NCI-H2029 (cell line): ENCODE results near the gene SAPCD2.
A peak's percentile ranks its signal among the peaks of the same experiment; 100 is the strongest.
"Not testable (repeated sequence)": the region's sequence is repeated elsewhere in the genome, so short reads cannot be mapped to it uniquely, and the experiment has no call there.

Experiments used
- DNase-seq: peaks from one replicate; lab custom pipeline; 2025; lab: John Stamatoyannopoulos, UW

Gene SAPCD2, protein sequence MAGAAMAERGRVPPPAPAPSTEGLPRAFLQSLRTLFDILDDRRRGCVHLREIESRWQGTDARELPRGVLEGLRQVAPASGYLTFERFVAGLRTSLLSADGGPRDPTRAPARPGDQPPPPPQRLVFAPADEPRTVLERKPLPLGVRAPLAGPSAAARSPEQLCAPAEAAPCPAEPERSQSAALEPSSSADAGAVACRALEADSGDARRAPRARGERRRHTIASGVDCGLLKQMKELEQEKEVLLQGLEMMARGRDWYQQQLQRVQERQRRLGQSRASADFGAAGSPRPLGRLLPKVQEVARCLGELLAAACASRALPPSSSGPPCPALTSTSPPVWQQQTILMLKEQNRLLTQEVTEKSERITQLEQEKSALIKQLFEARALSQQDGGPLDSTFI

DNA sequence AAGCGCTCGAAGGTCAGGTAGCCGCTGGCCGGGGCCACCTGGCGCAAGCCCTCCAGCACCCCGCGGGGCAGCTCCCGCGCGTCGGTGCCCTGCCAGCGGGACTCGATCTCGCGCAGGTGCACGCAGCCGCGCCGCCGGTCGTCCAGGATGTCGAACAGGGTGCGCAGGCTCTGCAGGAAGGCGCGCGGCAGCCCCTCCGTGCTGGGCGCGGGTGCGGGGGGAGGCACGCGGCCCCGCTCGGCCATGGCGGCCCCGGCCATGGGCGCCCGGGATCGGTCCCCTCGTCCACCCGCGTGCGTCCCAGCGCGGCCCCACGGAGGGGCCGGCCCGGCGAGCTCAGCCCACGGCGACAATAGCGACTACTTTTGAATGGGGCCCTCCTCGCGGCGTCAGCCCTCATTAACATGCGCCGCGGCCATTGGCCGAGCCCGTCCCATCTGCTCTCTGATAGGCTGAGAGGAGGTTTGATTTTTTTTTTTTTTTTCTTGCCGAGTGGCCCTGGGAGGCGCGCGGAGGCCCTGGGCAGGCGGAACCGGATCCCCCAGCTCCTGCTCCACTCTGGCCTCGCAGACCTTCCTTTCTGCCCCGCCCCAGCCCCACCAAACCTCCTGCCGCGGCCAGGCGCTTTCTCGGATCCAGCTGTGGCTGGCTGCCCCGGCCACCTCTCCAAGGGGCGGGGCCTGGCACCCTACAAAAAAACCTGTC lies at the start of gene SAPCD2:
Gene SAPCD2, minus strand, starts transcription at position 357 of the 705 bp plus-strand sequence. Its CDS starts 97 bp downstream, at position 260.
- peak; percentile 95 for DNase-seq

DNA sequence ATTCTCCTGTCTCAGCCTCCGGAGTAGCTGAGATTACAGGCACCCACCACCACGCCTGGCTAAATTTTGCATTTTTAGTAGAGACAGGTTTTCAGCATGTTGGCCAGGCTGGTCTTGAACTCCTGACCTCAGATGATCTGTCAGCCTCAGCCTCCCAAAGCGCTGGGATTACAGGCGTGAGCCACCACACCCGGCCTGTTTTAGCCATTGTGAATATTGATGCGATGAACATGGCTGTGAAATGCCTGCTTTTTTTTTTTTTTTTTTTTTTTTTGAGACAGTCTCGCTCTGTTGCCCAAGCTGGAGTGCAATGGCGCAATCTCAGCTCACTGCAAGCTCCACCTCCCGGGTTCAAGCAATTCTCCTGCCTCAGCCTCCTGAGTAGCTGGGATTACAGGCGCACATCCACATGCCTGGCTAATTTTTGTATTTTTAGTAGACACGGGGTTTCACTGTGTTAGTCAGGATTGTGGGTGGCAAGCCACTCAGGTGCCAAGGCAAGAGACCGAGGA lies 47.8 kb upstream of the SAPCD2 start:
- not testable (repeated sequence) for DNase-seq

DNA sequence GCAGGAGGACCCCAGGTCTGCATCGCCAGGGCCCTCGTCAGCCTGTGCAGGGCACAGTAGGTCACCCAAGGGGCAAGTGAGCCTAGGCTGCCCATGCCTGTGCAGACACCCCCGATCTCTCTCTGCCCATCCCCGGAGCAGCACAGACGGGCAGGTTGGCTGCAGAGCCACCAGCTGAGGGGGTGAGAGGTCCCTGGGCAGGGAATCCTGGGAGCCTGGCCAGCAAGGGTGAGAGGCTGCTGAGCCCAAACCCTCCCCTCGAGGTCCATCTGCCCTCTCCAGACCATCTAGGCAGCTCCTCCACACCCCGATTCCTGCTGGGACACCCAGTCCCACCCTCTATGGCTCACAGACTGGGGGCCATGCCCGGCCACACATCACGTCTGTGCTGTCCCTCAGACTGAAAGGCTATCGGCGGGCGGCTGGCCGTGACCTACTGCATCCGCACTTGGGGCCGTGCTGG lies 46.9 kb upstream of the SAPCD2 start:
- no peak for DNase-seq

DNA sequence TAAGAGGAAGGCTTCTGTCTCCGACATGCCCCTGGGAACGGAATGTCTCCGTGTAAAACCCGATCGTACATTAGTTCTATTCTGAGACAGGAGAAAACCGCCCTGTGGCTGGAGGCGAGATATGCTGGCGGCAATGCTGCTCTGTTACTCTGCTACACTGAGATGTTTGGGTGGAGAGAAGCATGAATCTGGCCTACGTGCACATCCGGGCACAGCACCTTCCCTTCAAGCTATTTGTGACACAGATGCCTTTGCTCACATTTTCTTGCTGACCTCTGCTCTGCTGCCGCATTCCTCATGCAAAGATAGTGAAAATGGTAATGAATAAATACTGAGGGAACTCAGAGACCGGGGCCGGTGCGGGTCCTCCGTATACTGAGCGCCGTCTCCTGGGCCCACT lies 46.4 kb upstream of the SAPCD2 start:
- DNase-seq: no peak

DNA sequence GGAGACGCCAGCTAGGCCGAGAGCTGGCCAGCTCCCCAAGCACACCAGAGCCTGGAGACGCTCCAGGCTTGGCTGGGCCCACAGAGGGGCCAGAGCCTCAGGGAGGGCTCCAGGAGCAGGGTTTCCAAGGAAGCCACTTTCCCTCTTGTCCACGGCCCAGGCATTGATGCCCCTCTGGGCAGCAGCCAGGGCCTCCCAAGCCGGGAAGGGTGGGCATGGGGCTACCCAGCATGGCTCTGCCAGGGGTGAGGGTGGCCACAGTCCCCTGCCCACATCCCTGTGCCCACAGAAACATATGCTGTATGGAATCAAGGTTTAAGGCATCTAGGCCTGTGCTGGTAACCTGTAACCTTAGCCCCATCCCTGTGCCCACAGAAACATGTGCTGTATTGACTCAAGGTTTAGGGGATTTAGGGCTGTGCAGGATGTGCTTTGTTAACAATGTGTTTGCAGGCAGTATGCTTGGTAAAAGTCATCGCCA lies 45.7 kb upstream of the SAPCD2 start:
- DNase-seq: no peak

DNA sequence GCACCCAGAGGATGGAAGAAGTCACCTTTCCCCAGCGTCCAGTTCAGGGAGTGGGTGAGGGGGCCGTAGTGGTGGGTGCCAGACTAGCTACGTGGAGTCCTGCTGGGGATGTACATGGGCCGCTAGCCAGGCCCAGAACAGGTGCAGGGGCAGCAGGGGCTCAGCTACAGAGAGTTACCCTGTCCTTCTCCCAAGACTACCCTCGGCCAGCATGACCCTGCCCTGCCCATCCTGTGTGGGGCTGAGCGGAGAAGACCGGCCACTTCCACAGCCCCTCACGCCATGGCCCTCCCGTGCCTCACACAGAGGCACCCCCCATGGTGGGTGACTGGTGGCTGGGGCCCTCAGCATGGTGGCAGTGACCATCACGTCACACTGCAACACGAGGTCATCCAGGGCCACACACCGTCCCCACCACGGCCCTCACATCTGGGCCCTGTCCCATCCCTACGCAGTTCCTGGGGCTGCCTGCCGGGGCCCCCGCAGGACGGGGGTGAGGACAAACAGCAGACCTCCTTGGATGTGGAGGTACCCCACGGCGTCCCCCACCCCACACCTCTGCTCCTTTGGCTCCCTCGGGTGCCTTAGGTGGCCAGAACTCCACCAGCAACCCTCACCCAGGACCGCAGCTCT lies 45.2 kb upstream of the SAPCD2 start:
- DNase-seq: no peak

DNA sequence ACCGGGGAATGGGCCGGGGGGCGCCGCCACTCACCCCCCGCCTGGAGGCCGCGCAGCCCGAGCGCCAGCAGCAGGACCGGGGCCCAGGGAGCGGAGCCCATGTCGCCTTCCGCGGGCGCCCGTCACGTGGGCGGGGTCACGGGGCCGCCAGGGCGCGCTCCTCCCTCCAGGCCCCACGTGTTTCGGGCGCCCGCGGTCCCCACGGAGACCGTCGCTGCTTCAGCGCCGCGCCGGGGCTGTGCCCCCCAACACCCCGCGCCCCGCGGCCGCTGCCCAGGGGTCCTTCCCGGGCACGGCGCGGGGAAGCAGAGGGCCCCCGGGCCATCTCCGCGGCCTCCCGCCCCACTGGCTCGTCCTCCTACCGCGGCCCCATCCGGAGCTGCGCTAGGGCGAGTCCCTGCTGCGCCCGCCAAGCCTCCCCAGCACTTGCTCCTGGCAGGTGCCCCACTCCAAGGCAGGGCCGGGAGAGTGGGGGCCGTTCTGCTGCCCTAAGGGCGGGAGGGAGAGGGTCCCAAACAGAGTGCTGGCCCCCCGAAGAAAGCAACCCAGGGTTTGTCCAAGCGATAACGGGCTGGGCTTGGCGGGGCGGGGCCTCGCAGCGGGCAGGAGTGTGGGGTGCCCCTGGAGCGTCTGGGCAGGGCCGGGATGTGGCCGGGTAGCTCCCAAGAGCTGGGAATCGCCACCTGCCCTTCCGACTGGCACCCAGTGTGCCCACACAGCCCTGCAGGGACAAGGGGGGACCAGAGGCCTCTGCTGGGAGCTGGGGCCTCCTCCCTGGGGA lies 44.4 kb upstream of the SAPCD2 start, which contains the start of gene DPP7:
Gene DPP7, minus strand, starts transcription at position 121 of the 781 bp plus-strand sequence. Its CDS starts 20 bp downstream, at position 101.
- no peak for DNase-seq

DNA sequence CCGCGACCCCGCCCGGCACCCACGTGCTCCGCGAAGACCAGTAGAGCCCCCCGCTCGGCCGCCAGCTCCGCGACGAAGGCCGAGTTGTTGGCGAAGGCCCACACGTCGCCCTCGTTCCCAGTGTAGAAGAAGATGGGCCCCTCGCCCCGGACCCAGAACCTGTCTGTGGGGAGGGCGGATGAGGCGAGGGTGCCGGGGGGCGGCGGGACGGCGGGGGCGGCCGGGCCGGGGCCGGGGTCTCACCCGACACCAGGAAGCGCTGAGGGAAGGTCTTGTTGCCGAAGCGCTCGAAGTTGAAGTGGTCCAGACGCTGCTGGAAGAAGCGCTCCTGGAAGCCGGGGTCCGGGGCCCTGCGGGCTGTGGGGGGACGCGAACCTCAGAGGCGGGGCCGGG lies 43.9 kb upstream of the SAPCD2 start:
- no peak for DNase-seq

DNA sequence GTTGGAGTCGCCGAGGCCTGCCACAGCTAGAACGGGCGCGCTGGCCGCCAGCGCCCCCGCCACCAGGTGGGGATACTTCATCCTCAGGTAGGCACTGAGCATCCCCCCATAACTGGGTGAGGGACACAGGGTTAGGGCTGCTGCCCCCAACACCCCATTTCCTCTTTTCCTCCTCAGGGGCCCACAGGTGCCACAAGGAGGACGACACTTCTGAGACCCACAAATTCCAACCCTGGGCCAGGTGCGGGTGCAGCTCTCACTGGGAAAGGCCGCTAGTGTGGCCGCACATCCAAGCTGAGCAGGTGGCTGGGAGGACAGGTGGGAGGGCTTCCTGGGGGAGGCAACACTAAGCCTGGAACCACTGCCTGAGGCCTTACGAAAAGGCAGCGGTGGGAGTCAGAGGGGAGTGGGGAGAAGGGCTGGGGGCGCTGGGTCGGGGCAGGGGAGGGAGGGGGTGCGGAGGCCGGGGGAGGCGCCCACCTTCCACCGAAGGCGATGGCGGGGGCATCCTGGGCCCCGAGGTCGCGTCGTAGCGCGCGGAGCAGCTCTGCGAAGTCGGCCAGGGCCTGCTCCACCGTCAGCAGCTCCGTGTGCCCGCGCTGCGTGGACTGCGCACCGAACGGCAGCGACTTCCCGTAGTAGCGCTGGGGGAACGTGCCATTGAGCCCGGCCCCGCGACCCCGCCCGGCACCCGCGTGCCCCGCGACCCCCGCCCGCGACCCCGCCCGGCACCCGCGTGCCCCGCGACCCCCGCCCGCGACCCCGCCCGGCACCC lies 43.2 kb upstream of the SAPCD2 start:
- no peak for DNase-seq

DNA sequence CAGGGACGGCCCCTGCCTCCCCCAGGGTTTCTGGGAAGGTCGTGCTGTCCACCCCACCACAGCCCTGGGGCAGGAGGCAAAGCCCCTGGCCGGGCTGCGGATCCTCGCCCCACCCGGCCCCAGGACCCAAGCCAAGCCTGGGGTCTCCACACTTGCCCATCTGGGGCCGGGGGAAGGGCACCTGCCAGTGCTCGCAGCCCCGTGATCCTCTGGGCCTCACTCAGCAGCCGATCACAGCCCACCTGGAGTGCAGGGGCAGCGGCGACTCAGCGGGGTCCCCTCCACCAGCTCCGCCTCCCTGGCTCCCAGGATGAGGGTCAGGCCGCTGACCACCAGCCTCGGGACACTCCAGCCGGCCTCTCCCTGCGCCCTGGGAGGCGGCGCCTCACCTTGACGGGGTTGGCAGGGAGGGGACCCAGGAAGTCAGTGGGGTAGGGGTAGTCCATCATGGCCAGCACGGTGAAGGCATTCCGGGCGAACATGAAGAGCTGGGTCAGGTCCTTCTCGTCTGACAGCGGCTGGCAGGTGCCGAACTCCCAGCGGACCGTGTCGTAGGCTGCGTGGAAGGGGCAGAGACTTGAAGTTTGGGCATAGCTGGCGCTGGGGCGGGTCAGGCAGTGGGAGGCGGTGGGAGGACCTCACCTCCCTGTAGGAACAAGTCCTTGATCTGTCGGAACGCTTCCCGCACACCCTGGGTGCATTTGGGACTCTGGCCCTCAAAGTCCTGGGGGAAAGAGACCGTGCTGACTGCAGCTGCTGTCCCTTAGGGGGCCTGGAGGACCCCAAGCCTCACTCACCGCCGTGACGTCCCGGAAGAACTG lies 42.4 kb upstream of the SAPCD2 start:
- DNase-seq: no peak

DNA sequence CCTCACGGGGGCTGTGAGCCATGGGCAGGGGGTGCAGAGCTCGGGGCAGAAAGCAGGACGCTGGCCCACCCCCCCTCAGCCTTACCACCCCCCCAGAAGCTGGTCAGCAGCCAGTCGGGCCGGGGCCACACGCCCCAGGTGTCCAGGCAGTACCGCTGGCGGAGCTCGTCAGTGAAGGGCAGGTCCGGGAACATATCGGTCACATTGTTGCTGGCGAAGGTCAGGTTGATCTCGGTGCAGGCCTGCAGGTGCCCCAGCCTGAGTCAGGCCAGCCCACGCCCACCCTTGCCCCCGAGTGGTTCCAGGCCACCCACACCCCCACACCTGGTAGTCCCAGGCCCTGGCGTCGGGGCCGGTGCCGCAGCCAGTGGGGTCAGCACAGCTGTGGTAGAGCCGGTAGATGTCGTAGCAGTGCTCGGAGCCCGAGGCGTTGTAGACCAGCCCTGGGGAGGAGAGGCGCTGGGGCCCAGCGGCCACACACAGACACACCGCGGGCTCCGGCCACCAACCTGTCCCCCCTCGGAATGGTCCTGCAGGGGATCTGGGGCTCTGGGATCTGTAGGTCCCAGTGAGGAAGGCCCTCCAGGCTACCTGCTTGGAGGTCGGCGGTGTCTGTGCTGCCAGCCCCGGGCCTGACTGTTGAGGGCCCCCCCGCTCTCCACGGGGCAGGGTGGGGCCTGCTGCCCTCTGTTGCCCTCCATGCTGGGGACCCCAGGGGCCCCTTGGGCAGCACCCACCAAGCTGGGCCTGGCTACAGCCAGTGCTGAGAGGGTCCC lies 41.6 kb upstream of the SAPCD2 start:
- no peak for DNase-seq

DNA sequence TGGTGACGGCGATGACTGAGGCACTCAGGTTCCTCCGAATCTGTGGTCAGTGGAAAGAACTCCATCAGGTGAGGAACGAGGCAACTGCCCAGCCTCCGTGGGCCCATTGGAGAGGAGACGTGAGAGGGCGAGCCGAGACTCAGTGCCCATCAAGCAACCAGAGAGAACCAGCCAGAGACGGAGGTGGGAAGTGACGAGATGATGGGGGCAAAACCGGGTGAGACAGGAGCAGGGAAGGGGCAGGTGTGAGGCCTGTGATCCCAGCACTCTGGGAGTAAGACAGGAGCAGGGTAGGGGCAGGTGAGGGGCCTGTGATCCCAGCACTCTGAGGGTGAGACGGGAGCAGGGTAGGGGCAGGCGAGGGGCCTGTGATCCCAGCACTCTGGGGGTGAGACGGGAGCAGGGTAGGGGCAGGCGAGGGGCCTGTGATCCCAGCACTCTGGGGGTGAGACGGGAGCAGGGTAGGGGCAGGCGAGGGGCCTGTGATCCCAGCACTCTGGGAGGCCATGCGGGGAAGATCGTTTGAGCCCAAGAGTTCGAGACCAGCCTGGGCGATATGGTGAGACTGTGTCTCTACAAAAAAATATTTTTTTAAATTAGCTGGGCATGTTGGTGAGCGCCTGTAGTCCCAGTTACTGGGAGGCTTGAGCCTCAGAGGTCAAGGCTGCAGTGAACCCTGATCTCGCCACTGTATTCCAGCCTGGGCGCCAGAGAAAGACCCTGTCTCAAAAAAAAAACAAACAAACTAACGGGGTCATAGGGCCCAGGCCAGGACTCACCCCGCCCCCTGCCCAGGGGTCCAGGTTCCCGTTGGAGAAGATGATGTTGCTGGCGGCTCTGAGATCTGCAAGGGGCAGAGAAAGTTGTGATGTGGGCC lies 40.8 kb upstream of the SAPCD2 start:
- DNase-seq: no peak

DNA sequence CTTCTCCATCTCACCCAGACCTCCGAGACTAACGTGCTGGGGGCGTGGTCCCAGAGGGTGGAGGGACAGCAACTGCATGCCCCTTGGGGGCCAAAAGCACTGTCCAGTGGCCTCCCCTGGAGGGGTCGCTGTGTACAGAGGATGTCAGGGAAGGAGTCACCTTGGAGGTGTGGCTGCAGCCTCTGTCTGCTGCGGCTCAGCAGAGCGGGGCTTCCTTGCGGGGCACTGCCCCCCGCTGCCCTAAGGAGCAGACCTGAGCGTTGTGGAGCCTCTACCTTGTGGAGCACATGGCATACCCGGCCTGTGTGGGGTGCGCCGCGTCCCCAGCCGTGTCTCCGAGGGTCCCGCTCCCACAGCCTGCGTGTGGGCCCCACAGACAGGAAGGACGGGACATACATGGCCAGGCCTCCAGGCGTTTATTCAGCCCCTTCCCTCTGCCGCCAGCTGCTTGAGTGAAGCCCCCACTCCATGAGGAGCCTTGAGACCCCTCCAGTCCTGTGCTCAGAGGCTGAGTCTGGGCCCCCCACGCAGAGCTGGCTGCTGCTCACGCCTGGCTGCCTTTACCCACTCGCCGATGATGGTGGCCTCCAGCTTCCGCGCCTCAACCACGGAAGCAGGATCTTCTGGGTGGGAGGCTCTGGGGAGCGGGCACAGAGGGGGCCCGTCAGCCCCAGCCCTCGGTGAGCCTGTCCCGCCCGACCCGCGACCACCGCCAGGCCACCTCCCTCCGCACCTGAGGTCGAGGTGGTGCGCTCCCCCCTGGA lies 40.0 kb upstream of the SAPCD2 start:
- no peak for DNase-seq

DNA sequence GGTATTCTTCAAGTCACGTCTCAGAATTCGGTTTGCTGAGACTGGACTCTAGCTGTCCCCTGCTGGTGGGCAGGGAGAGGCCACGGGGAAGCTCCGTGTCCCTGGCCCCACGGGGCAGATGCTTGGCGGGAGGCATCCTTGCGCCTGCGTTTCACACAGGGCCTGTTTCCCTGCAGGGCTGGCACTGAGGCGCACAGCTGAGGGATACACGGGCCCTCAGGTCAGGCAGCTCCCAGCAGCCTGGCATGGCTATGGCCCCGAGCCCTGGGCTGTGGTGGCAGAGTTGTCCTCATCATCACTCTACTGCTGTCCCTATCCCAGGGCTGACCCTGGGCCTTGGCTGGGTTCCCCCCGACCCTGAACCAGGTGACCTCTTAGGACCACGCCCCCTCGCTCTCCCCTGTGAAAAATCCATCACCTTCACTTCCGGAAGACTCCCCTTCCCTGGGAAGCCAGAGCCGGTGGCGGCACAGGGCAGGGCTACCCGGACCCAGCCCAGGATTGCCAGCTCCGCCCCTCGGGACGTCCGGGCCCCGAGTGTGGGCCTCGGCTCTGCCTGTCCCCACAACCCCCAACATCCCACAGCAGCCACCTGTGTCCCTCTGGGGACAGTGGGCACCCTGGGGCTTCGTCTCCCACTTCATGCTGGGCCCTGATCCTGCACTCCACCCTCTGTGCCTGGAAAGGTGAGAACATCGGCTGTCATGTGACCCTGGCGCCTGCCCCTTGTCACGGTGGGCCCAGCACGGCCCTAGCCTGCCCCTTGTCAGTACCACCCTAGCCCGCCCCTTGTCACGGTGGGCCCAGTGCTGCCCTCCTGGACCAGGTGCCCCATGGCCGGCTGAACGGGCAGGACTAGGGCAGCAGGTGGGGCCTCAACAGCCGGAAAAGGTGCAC lies 39.1 kb upstream of the SAPCD2 start:
- DNase-seq: no peak

DNA sequence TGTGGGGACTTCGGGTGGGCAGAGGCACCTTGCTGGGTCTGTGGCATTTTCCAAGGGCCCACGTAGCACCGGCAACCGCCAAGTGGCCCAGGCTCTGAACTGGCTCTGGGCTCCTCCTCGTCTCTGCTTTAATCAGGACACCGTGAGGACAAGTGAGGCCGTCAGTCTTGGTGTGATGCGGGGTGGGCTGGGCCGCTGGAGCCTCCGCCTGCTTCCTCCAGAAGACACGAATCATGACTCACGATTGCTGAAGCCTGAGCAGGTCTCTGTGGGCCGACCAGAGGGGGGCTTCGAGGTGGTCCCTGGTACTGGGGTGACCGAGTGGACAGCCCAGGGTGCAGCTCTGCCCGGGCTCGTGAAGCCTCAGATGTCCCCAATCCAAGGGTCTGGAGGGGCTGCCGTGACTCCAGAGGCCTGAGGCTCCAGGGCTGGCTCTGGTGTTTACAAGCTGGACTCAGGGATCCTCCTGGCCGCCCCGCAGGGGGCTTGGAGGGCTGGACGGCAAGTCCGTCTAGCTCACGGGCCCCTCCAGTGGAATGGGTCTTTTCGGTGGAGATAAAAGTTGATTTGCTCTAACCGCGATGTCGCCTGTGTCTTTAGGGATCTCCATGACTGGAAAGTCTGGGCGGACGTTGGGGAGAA lies 38.4 kb upstream of the SAPCD2 start:
- DNase-seq: no peak

DNA sequence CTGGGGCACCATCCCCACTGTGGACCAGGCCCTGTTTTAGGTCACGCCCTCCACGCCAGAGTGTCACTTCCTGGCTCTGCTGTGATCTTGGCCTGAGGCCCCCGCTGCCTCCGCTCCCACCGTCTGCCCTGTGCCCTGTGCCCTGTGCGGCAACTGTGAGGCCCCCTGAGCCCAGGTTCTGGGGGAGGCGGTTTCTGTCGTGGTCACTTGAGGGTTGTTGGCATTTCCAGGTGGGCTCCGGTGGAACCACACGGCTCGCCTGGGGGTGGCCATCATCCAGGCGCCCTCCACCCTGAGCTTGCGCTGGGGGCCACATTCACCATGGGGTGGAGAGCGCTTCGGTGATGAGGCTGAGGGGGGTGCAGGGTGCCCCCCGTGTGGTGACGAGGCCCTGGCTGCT lies 37.6 kb upstream of the SAPCD2 start:
- no peak for DNase-seq
